GM04504 (cell line): ENCODE data around the gene METTL1.

Experiments
- DNase-seq: peaks from one replicate; pipeline ENCODE4 v3.0.0-alpha.2; 2012; ENCODE audit warnings: low read depth

METTL1 gene

GRCh38 chr12:57753756-57754337 lies 18.1 kb downstream of the METTL1 start:
- DNase-seq, result no peak

DNA sequence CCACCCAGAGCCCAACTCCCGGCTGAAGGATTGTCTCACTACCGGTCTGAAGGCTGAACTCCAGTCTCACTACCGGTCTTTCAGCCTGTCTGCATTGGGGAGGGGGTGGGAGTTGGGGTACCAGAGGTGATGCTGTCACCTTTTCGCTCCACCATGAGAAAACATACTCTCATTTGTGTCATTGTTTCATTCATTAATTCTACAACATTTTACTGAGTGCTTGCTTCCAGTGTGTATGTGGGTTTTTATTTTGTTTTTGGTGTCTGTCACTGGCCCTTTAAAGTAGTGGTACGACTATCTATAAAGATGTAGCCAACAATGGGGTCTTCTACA lies 19.3 kb downstream of the METTL1 start:
- DNase-seq, result no peak

DNA sequence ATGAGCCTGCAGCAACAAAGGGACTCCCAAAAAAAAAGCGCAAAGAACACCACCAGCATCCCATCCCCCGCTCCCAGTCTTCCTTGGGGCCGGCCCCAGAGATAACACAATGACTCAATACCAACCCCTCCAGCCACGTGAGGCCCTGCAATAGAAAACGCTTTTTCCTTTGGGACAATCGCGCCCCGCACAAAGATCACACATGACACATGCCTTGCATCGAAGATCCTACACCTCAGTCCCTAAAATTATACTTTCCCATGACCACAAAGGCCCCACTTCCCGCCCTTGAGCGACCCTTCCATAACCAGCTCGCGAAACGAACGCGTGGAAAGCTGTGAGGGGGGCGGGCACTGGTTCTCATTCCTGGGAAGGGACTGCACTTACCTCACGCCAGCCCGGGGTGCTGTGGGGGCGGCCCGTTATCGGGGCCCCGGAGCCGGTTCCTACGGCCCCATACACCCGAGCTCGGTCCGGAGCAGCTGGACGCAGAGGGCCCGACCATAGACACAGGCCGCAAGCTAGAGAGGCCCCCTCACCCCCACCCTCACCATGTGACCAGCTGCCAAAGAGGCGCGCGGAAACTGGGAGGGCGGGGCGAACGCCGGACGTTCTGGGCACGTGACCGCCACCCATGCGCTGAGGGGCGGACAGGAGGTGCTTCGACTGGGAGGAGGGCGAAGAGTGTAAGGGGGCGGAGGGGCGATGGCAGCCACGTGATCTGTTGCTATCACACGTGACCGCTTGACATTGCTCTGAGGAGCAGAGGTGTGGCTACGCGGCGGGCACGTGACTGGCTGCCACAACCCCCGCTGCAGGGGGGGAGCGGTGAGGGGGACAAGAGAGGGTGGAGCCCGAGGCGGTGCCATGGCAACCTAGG lies 19.9 kb downstream of the METTL1 start, which contains the start of gene CDK4:
CDK4 (minus strand) TSS at position 523 of the 880 bp plus-strand sequence. CDS start 593 bp downstream, outside the sequence.
- DNase-seq, result peak; percentile 98

DNA sequence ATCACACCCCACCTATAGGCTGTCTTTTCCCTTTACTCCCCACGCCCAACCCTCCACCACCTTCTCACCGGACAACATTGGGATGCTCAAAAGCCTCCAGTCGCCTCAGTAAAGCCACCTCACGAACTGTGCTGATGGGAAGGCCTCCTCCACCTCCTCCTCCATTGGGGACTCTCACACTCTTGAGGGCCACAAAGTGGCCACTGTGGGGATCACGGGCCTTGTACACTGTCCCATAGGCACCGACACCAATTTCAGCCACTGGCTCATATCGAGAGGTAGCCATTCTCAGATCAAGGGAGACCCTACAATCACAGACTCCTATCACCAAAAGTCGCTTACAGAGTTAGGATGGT lies 20.5 kb downstream of the METTL1 start:
- no peak for DNase-seq

DNA sequence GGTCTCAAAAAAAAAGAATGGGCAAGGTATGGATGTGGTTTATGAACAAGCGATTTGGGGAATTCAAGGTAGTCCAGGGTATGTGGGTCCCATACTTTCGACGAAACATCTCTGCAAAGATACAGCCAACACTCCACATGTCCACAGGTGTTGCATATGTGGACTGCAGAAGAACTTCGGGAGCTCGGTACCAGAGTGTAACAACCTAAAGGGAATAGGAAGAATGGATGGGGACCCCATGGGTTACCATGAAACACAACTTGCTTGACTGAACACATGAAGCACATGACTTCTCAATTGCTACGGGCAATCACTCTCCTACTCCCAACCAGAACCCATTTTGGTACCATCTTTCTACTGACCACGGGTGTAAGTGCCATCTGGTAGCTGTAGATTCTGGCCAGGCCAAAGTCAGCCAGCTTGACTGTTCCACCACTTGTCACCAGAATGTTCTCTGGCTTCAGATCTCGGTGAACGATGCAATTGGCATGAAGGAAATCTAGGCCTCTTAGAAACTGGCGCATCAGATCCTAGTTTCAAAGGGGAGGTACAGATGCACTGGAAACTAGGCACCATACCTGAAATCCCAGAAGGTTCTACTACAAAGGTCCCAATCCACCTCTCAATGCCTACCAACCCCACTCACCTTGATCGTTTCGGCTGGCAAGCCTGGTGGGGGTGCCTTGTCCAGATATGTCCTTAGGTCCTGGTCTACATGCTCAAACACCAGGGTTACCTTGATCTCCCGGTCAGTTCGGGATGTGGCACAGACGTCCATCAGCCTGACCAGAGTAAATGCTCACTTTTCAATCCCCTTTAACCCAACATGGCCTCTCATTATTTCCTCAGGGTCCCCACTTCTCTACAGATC lies 21.1 kb downstream of the METTL1 start:
- no peak for DNase-seq

GRCh38 chr12:57749061-57749460 lies 22.8 kb downstream of the METTL1 start:
- no peak for DNase-seq

DNA sequence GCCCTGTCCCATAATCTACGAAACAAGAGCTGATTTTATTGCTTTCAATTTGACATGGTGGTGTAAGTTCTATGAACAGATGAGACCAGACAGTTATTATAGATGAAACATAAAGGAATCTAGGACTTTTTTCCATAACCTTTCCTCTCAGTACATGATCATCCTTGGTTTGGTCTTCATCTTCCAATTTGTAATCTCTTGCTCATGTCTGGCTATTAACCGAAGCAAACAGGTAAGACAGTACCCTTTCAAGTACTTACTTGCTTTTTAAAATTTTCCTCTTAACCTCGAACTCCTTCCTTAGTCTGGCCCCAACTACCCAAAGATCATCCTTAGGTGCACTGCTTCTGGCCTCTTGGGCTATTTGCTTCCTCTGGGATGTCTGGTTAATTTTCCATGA lies 25.9 kb downstream of the METTL1 start:
- DNase-seq, result no peak

DNA sequence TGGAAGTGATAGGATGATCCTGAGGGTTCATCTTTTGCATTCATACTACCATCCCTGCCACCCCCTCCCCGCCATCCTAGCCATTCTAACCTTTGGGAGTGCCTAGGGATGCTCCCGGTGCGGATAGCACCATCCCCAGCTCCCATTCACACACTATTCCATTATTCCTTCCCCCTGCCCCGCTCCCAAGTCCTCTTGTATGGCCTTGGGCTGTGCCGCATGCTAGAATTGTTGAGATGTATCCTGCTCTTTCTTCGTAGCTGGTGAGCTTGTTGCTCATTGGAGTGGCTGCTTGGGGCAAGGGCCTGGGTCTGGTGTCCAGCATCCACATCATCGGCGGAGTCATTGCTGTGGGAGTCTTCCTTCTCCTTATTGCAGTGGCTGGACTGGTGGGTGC lies 26.4 kb downstream of the METTL1 start:
- DNase-seq, result no peak

- peak; percentile 98 for DNase-seq
These were observed 27.0 kb downstream of the METTL1 start, which contains the start of gene TSPAN31 for GRCh38 chr12:57744777-57745484. Gene TSPAN31, plus strand, starts transcription at chr12:57745039. Its CDS starts 116 bp downstream, at chr12:57745155.

- DNase-seq, result no peak
These were observed 27.6 kb downstream of the METTL1 start for GRCh38 chr12:57744194-57744776.

- DNase-seq, result no peak
These were observed 28.1 kb downstream of the METTL1 start for GRCh38 chr12:57743769-57744168.

DNA sequence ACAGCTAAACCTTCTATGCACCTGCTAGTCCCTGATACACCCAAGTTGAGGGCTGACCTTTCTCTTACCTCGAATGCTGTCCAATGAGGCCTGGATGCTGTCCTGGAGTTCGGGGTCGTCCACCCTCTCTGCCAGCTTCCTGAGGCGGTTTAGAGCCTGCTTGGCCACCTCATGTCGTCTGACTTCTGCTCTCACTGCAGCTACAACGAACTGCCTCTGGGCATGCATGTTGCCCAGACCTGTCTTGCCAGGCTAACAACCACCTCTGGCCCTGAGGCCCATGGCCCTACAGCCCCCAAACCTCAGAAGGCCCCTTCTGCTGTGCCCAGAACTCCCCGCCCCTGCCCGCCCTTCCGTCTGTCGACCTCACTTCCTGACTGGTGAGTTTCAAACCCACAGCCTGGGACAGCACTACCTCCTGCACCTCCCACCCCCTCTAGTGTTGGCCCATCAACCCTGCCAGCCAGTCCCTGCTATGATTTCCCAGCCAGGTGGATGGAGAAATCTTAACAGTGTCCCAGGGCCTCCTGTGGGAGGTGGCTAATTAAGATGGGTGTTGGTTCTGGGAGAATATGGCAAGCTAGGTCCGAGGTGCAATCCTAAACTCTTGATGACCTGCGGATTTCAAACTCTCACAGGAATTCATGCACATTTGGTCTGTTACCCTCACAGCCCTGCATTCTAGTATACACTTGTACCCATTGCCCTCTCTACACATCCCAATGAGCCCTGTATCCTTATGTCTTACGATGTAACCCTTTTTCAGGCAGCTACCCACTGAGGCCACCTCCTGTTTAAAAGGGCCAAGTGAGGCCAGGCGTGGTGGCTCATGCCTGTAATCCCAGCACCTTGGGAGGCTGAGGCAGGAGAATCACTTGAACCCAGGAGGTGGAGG lies 29.8 kb downstream of the METTL1 start:
- DNase-seq, result no peak

DNA sequence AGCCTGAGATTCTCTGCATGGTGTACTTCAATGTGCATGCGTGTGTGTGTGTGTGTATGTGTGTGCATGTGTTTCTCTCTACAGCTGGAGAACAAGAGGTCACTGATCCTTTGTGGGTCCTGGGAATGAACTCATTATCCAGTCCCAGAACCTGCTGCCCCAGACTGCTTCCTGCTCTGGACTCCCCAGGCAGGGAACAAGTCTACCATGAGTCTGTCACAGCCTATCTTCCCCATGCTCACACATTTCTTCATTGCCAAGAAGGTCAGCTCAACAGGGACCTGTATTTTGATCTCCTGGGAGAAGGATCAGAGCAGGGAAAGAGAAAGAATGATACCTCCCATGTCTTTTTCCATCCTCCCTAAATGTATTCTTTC lies 30.5 kb downstream of the METTL1 start:
- DNase-seq, result no peak

GRCh38 chr12:57740656-57741412 lies 31.1 kb downstream of the METTL1 start:
- DNase-seq, result no peak

DNA sequence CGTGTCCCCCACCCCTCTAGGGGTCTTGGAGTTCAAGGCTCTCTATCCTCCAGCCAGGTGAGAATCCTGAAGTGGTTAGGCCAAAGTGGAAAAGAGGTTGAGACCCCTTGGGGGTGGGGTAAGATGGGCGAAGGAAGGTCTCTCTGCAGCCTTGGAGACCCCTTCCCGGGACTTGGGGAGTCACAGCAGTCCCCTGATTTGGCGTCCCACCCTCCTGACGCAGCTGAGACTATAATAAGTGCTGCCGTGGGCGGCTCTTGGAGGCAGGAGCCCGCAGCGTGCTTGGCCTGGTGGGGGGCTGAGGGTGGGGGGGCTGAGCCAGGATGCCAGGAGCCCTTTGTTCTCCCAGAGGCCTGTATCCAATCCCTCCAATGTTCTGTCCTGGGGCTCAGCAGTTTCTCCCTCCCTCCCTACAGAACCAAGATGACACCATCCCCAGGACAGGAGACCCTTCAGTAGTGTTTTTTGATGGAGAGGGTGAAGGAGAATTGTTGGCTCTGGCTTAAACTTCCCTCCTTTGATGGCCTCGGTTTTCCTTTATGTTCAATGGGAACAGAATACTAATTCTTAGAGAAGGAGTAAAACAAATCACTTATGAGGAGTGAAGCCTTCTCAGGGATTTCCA lies 31.9 kb downstream of the METTL1 start:
- no peak for DNase-seq

DNA sequence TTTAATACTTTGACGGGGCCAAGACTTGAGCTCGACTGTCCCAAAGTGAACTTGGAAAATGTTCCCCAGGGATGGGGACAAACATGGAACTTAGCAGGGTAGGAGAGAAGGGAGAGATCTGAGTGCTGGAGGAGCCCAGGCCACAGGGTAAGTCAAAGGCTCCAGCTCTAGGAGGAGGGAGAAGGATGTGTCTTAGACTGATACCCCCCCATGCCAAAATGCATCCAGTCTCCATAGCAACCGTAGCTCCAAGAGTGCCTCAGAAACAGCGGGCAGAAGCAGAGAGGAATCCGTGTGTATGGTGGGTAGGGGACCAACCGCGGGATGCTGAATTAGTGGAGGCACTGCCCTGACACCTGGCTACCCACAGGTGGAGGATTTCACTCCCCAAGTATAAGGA lies 32.5 kb downstream of the METTL1 start:
- no peak for DNase-seq

- DNase-seq, result no peak
These were observed 33.2 kb downstream of the METTL1 start, which contains the start of gene AGAP2 for GRCh38 chr12:57738661-57739237. Gene AGAP2, minus strand, starts transcription at chr12:57738742. Its CDS starts 496 bp downstream, at chr12:57738246.

- no peak for DNase-seq
These were observed 34.1 kb downstream of the METTL1 start for GRCh38 chr12:57737467-57738460.
